Heart left ventricle (tissue), 13 donors: ENCODE results near the gene NUDT4.

ENCODE experiments used
- CTCF ChIP-seq, 12 donors: fragments of 200-600 bp; sonication (generic) in 4 of 12; IDR thresholded peaks; one replicate each; pipeline versions ENCODE4 v1.5.0 to v1.8.0; 2018 to 2022; ENCODE audit warnings: antibody characterized with exemption in 12 of 12, mild to moderate bottlenecking in 5 of 12
- POLR2A ChIP-seq, 2 donors: fragments of 450-650 bp; IDR thresholded peaks; one replicate each; pipeline ENCODE4 v1.6.1; 2017; ENCODE audit warnings: antibody characterized with exemption in 2 of 2, mild to moderate bottlenecking in 2 of 2, moderate library complexity in 2 of 2
- donor health status: ischemic (EF 13 %, LVEDD 7.1; RV severe dilation, severe dysfunction).
- donor health status: DM: no; HTN: yes; CAD: no.
- donor health status: DM: no; HTN: no; CAD: no.
- donor health status: ischemic (EF 25% LVEDD 6.9; RV normal size, moderate dysfunction).
- donor health status: ischemic (EF 25% LVEDD 5.7; RV mildly dilated, moderate dysfunction).
- donor health status: ischemic (EF 35%, LVEDD 5.7; RV mildly dilated, moderate dysfunction).
- donor health status: nonischemic (EF 11% LVEDD 7.7; RV severe dilation, severe dysfunction).
- donor health status: DM: yes; HTN: yes; CAD: no.
- donor health status: PGD.
- donor health status: ischemic (EF 29% LVEDD 5.4; RV normal size, mild dysfunction).
- donor health status: nonischemic (EF 23%, LVEDD 6.1; RV moderate dilation, normal function).

GRCh38 chr12:93351726-93352125 lies 26.0 kb upstream of the NUDT4 start:
- TF ChIP-seq CTCF (IDR thresholded peaks at IDR 0.05) (no peak), POLR2A (IDR thresholded peaks at IDR 0.05) (no peak)
